MM.1S (cell line): ENCODE data around the gene CDKL5.

ENCODE experiments used
- DNase-seq: peaks from one replicate; pipeline ENCODE4 v3.0.0-alpha.2; 2015
- H2AFZ ChIP-seq: fragments of 300-600 bp; sonication (generic); 2 replicates; pipeline ENCODE4 v1.6.0; 2016; ENCODE audit warnings: antibody characterized with exemption, low read length
- H3F3A ChIP-seq: fragments of 300-600 bp; sonication (generic); 2 replicates; pipeline ENCODE4 v1.6.1; 2016; ENCODE audit warnings: mild to moderate bottlenecking, antibody characterized with exemption, low read length, moderate library complexity, mixed read lengths; ENCODE audit not compliant: insufficient read depth
- H3K27ac ChIP-seq: fragments of 300-600 bp; sonication (generic); 2 replicates; pipeline ENCODE4 v1.5.1; 2016; ENCODE audit warnings: mild to moderate bottlenecking, low read length
- H3K27me3 ChIP-seq: fragments of 300-600 bp; sonication (generic); replicated peaks from 2 replicates; pipeline ENCODE4 v1.6.0; 2016; ENCODE audit warnings: low read length; ENCODE audit not compliant: insufficient read depth
- H3K36me3 ChIP-seq: fragments of 300-600 bp; sonication (generic); replicated peaks from 2 replicates; pipeline ENCODE4 v1.6.1; 2016; ENCODE audit warnings: mild to moderate bottlenecking, low read length, mixed read lengths; ENCODE audit not compliant: insufficient read depth
- H3K4me1 ChIP-seq: fragments of 300-600 bp; sonication (generic); 2 replicates; pipeline ENCODE4 v1.6.1; 2016; ENCODE audit warnings: low read length, mixed read lengths
- H3K4me2 ChIP-seq: fragments of 300-600 bp; sonication (generic); 2 replicates; pipeline ENCODE4 v1.6.0; 2016; ENCODE audit warnings: low read depth, low read length
- H3K4me3 ChIP-seq: fragments of 300-600 bp; sonication (generic); 2 replicates; pipeline ENCODE4 v1.5.1; 2016; ENCODE audit warnings: low read length, mixed read lengths
- H3K79me2 ChIP-seq: fragments of 300-600 bp; sonication (generic); 2 replicates; pipeline ENCODE4 v1.6.1; 2016; ENCODE audit warnings: mixed run types, low read length, mixed read lengths
- H3K9ac ChIP-seq: fragments of 300-600 bp; sonication (generic); 2 replicates; pipeline ENCODE4 v1.6.1; 2016; ENCODE audit warnings: low read length, mixed read lengths
- H3K9me2 ChIP-seq: fragments of 300-600 bp; sonication (generic); replicated peaks from 2 replicates; pipeline ENCODE4 v1.6.1; 2016; ENCODE audit warnings: mild to moderate bottlenecking, low read length, mixed read lengths; ENCODE audit not compliant: insufficient read depth
- H3K9me3 ChIP-seq: fragments of 300-600 bp; sonication (generic); replicated peaks from 2 replicates; pipeline ENCODE4 v1.6.1; 2016; ENCODE audit warnings: mild to moderate bottlenecking, low read length, mixed read lengths; ENCODE audit not compliant: insufficient read depth
- H4K20me1 ChIP-seq: fragments of 300-600 bp; sonication (generic); 2 replicates; pipeline ENCODE4 v1.6.1; 2016; ENCODE audit warnings: mild to moderate bottlenecking, low read length, moderate library complexity, mixed read lengths; ENCODE audit not compliant: insufficient read depth
- EZH2 ChIP-seq: fragments of 300-600 bp; sonication (generic); optimal IDR thresholded peaks from 2 replicates; pipeline ENCODE3; 2017; ENCODE audit warnings: low read depth, mild to moderate bottlenecking, antibody characterized with exemption, low read length, mixed read lengths
- EZH2phosphoT487 ChIP-seq: fragments of 300-600 bp; sonication (generic); IDR thresholded peaks from 2 replicates; pipeline ENCODE4 v1.6.1; 2018; ENCODE audit warnings: antibody characterized with exemption, low read length
- TF ChIP-seq, protein P1 (sequence below): fragments of 300-600 bp; sonication (generic); IDR thresholded peaks from 2 replicates; pipeline ENCODE4 v1.5.1; 2016; ENCODE audit warnings: antibody characterized with exemption, low read length, mixed read lengths

CDKL5 gene

GRCh38 chrX:18425199-18426003, at the start of gene CDKL5:
Gene CDKL5 (plus strand): TSS chrX:18425608. CDS start chrX:18507097, 81,489 bp downstream.
- H3K4me3 ChIP-seq, result peak within 1 kb of the TSS; percentile 69
- H3K36me3 ChIP-seq, result no peaks in the 10 kb centered on the region
- H3F3A ChIP-seq, result no peaks in the 10 kb centered on the region
- no peaks in the 10 kb centered on the region for H3K4me1 ChIP-seq
- no peaks in the 10 kb centered on the region for H3K27me3 ChIP-seq
- peak within 1 kb of the TSS; percentile 81 for H2AFZ ChIP-seq
- no peaks in the 10 kb centered on the region for H4K20me1 ChIP-seq
- no peaks in the 10 kb centered on the region for H3K9me2 ChIP-seq
- DNase-seq, result peak; percentile 95
- no peaks in the 10 kb centered on the region for H3K79me2 ChIP-seq
- H3K27ac ChIP-seq, result no peak within 1 kb of the TSS
- H3K4me2 ChIP-seq, result peak within 1 kb of the TSS; percentile 62
- H3K9me3 ChIP-seq, result no peaks in the 10 kb centered on the region
- TF ChIP-seq EZH2 (no peak), EZH2phosphoT487 (no peak)
- TF ChIP-seq, protein P1, sequence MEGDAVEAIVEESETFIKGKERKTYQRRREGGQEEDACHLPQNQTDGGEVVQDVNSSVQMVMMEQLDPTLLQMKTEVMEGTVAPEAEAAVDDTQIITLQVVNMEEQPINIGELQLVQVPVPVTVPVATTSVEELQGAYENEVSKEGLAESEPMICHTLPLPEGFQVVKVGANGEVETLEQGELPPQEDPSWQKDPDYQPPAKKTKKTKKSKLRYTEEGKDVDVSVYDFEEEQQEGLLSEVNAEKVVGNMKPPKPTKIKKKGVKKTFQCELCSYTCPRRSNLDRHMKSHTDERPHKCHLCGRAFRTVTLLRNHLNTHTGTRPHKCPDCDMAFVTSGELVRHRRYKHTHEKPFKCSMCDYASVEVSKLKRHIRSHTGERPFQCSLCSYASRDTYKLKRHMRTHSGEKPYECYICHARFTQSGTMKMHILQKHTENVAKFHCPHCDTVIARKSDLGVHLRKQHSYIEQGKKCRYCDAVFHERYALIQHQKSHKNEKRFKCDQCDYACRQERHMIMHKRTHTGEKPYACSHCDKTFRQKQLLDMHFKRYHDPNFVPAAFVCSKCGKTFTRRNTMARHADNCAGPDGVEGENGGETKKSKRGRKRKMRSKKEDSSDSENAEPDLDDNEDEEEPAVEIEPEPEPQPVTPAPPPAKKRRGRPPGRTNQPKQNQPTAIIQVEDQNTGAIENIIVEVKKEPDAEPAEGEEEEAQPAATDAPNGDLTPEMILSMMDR, result no peak
- H3K9ac ChIP-seq, result peak within 1 kb of the TSS; percentile 56; the same call in 1 of the 2 replicates

DNA sequence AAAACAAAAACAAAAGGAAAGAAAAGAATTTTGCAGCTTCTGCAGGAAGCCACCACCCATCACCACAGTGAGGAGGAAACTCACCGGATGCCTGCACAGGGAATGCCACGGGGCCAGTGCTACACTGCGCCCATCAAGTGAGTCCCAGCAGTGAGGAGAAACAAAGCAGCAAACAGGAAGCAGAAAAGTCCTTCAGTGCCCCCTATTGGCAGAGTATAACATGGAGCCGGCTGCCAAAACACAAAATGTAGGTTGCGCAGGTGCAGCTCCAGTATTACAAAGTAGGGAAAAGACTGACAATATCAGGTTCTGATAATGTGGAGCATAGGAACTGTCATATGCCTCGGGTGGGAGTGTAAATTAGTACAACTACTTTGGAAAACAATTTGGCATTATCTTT, 47.6 kb upstream of the CDKL5 start:
- Histone ChIP-seq H3K4me3 (no peak overlapping the region), H3K9ac (no peak overlapping the region), H3F3A (no peaks in the 10 kb centered on the region), H3K79me2 (no peaks in the 10 kb centered on the region), H3K27me3 (no peaks in the 10 kb centered on the region), H3K36me3 (no peaks in the 10 kb centered on the region), H3K4me1 (no peaks in the 10 kb centered on the region), H3K27ac (no peak overlapping the region), H4K20me1 (no peaks in the 10 kb centered on the region), H3K9me3 (no peaks in the 10 kb centered on the region), H3K9me2 (no peaks in the 10 kb centered on the region), H2AFZ (no peak overlapping the region), H3K4me2 (no peak overlapping the region)
- peak; percentile 30 for DNase-seq
- TF ChIP-seq EZH2, result no peak
- TF ChIP-seq, protein P1, result peak; percentile 62

DNA sequence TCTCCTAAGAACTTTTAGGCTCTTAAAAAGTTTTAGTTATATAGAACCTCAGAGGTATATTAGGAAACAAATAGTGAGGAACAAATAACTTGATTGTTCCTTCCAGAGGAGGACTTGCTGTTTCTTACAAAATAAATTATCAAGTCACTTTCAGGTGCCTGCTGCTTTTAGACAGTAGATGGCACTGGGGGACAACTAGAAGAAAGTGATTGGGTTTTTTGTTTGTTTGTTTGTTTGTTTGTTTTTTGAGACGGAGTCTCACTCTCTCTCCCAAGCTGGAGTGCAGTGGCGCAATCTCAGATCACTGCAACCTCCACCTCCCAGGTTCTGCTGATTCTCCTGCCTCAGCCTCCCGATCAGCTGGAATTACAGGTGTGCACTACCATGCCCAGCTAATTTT, 35.4 kb upstream of the CDKL5 start:
- Histone ChIP-seq H3K4me3 (no peak overlapping the region), H3K4me2 (no peak overlapping the region), H3K27me3 (no peaks in the 10 kb centered on the region), H3K79me2 (no peaks in the 10 kb centered on the region), H3F3A (no peaks in the 10 kb centered on the region), H3K9me3 (no peaks in the 10 kb centered on the region), H2AFZ (no peak overlapping the region), H3K36me3 (no peaks in the 10 kb centered on the region), H3K9me2 (no peaks in the 10 kb centered on the region), H3K27ac (no peak overlapping the region), H3K9ac (no peak overlapping the region), H3K4me1 (no peaks in the 10 kb centered on the region), H4K20me1 (no peaks in the 10 kb centered on the region)
- DNase-seq, result no peak
- TF ChIP-seq EZH2phosphoT487, result no peak
- TF ChIP-seq EZH2, result no peak
- TF ChIP-seq, protein P1, result peak; percentile 21
